GM12892 (cell line): ENCODE measurements around the gene SCAMP4. TPM values are rescaled to one million over a fixed set of nuclear protein-coding genes. Genes with fewer than 3 reads are reported as not detected.
A peak's percentile ranks its signal among the peaks of the same experiment; 100 is the strongest.

ENCODE experiments used
- DNase-seq: peaks from one replicate; pipeline ENCODE4 v3.0.0; 2011; ENCODE audit not compliant: insufficient read length
- FAIRE-seq: peaks from 2 replicates; lab custom pipeline; 2011; peaks lifted over from hg19 to GRCh38; lab: Jason Lieb, UNC
- POLR2A ChIP-seq: IDR thresholded peaks from 2 replicates; pipeline ENCODE4 v1.6.1; 2011; ENCODE audit warnings: low read depth, low read length, control low read depth
- POLR2AphosphoS5 ChIP-seq: IDR thresholded peaks from 2 replicates; pipeline ENCODE4 v1.6.1; 2011; ENCODE audit warnings: low read depth, low read length, control low read depth
- TAF1 ChIP-seq: IDR thresholded peaks from 2 replicates; pipeline ENCODE4 v1.6.1; 2011; ENCODE audit warnings: low read depth, mild to moderate bottlenecking, control low read depth, low read length, borderline replicate concordance
- polyA plus RNA-seq: library from polyadenylated mRNA; unstranded; fragments of >200 nt; gene quantifications from one replicate; pipeline ENCODE4 v1.2.1, GENCODE V29; 2012; ENCODE audit warnings: missing spikeins, inconsistent platforms; ENCODE audit not compliant: missing spikeins

The SCAMP4 gene, protein sequence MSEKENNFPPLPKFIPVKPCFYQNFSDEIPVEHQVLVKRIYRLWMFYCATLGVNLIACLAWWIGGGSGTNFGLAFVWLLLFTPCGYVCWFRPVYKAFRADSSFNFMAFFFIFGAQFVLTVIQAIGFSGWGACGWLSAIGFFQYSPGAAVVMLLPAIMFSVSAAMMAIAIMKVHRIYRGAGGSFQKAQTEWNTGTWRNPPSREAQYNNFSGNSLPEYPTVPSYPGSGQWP
- polyA plus RNA-seq, result 7.2 TPM

DNA sequence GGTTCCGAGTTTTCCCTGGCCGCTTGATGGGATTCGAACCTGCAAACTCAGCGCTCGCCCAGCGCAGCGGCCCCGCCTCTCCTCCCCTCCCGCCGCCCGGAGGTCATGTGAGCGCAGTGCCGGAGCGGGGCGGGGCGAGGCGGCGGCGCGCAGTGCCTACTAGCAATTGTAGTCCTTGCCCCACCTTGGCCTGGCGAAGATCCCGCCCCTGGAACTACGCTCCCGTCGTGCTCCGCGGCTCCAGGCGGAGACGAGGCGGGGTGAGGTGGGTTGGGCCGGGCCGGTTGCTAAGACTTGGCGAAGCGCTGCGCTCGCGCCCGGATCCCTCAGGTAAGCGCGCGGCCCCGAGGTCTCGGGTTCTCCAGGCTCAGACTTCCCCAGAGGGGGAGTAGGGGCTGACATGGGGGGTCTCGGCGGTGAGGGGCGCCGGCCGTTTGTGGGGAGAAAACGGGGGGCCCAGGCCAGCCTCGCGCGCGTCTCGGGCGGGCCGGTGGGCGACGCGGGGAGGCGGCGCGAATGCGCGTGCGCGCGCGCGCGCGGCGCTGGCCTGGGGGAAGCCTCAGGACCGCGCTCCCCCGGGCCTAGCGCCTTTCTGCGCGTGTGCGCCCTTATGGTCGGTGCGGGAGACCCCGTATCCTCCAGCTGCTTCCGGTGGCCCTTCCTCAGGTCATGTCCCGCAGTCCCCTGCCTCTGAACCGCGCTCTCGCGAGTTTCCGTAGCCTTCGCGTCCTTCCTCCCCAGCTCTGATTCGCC lies at the start of gene SCAMP4, which contains the start of gene ADAT3:
Gene SCAMP4, plus strand, starts transcription at position 290 of the 753 bp plus-strand sequence. CDS start 9,621 bp downstream, outside the sequence.
Gene ADAT3, plus strand, starts transcription at position 290 of the 753 bp plus-strand sequence. CDS start 6,649 bp downstream, outside the sequence.
- peak; percentile 93 for DNase-seq
- FAIRE-seq, result peak; percentile 99
- peak; percentile 56; the same call in 1 of the 2 replicates for TF ChIP-seq POLR2A
- no peak for TF ChIP-seq POLR2AphosphoS5

DNA sequence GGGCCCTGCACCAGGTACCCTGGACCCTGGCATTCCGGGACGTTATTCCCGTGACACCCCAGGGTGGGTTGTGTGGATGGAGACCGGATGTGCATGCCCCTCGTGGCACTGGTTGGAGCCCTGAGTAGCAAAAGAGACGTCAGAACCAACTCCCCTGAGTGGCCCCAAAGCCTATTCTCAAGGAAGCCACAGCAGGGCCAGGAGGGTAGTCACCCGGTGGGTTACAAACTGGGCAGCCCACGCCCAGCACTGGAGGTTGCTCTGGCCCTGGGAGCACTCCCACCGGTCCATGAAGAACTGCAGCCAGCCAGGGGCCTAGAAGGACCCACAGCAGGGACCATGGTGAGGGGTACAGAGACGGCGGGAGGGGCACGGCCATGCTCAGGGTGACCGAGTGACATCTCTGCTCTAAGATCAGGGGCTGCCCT lies 49.4 kb upstream of the SCAMP4 start:
- DNase-seq (no peak), FAIRE-seq (no peak)
- TF ChIP-seq POLR2AphosphoS5 (no peak), TAF1 (no peak), POLR2A (no peak; the same call in 1 of the 2 replicates)

DNA sequence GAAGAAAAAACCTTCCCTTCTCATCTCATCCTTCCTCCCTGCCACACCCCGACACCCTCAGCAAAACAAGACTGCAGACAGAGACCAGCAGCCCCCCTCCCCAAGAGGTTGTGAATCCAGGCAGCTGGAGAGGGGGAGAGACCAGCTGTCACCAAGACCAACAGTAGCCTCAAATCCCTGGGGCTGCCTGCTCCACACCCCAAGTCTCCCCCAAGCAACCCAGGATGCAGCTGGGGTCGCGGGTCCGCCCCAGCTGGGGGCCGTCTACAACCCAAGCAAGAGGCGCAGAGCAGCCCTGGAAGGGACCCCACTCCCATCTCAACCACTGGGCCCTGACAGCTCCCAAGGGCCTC lies 48.9 kb upstream of the SCAMP4 start:
- FAIRE-seq, result no peak
- DNase-seq, result no peak
- TF ChIP-seq POLR2A, result no peak
- no peak for TF ChIP-seq TAF1
- no peak for TF ChIP-seq POLR2AphosphoS5

DNA sequence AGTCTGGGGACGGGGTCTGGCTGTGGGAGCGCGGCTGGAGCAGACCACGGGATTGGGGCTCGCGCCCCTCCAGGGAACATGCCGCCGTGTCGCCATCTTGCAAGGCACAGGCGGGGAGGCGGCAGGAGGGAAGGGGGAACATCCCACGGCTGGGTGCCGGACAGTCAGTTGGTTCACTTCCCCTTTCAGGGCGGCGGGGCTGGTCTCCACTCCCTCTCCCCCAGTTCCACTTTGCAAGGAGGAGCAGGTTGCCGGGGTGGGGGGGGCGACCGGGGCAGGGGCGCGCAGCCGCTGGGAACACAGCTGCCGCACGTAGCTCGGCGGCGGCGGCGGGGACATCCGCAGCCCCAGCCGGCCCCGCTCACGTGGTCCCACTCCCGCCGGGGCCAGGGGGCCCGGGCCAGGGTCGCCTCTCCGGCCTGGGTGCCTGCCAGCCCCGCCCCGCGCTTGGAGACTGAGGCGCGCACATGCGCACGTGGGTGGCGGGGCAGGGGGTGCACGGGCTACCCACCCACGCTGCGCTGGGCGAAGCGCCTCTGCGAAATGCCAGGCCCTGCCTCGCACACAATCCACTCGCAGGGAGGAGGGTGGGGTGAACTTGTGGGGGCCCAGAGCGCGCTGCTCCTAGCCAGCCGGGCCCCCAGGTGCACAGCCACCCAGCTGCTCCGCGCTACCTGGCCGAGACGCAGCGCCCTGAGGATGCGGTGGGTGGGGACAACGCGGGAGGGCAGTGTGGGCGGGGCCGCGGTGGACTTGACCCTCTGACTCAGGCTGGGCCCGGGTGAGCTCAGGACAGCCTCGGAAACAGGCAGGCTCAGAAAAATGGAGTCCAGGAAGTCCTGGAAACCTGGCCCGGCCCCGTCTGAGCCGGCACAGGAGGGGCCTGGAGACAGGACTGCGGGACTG lies 48.2 kb upstream of the SCAMP4 start:
- FAIRE-seq (peak; percentile 96), DNase-seq (peak; percentile 88)
- no peak; the same call in 1 of the 2 replicates for TF ChIP-seq POLR2A
- TF ChIP-seq POLR2AphosphoS5, result 0 out of 2 replicates have a peak, but pooled peaks have one; percentile 50
- 0 out of 2 replicates have a peak, but pooled peaks have one; percentile 16 for TF ChIP-seq TAF1

DNA sequence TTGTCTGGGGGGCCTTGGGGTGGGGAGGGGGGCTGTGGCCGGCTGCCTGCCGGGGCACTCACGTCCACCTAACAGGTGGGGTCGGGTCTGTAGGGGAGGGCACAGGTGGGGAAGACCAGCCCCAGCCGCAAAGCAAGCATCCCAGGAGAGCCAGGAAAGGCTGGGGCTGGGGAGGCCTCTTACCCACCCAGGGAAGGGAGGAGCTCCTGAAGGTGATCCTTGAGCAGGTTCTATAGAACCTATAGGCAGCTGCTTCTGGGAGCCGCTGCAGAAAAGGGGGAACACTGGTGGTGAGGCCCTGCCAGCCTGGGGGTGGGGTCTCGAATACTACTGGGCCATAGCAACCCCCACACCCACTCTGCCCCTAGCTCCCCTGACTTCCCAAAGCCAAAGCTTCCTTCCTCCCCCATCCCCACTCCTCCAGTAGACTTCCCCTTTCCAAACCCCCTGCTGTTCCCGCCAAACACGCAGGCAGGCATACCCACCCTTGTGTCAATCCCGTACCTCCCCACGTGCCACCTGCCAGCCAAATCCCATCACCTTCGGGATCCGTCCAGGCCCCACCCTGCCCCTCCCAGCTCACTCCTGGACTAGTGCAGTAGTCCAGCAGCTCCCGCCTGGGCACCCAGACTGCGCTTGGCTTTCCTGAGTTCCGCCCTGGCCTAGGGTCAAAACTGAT lies 47.4 kb upstream of the SCAMP4 start:
- FAIRE-seq, result peak; percentile 57
- DNase-seq, result no peak

DNA sequence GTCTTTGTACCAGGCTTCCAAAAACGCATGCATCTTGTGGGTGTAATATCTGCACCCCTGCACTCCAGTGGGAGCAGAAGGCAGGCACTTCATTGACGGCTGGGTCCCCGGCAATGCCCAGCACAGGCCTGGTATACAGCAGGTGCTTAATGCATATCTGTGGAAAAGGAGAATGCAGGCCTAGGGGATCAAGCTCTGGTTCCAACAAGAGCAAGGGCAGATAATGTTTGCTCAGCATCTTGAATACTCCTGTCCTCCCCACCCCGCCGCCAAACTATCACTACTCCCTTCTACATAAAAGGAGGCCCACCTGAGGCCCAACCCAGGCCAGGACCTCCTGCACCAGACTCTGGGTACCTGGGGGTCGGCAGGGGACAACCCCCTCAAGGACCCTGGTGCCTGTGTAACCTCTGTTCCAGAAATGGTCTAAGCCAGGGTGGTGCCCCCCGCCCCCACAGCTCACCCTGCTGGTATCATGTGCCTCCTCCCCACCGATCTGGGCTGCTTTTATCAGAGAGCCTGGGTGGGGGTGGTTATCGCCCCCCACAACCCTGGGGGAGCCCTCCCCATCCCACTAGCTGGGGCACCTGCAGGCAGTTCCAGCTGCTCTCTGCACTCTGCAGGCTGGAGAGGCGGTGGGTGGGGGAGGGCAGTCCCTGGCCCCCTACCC lies 46.7 kb upstream of the SCAMP4 start:
- FAIRE-seq (peak; percentile 9), DNase-seq (no peak)
- TF ChIP-seq POLR2A, result no peak
- no peak for TF ChIP-seq POLR2AphosphoS5
- TF ChIP-seq TAF1, result no peak

More for the DNA sequence above, 47.4 kb upstream of the SCAMP4 start:
- TF ChIP-seq POLR2A (no peak), POLR2AphosphoS5 (no peak), TAF1 (no peak)

DNA sequence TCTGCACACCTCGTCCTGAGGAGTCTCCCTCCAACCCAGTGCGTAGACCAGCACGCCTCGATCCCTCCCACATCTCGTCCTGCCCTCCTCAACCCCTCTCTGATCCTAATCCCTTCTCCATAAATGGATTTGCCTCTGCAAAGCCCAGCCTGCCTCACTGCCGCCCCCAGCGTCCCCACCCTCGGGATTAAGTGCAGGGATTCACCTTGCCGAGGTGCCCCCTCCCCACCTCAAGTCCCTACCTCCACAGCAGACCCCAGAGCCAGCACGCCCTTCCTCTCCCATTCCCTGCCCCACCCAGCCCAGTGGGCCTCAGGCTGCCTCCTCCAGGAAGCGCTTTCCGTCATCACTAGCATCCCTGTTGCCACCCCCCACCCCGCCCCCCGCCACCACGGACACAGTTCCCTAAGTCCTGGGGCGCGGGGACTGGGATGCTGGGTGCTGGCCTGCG lies 45.8 kb upstream of the SCAMP4 start:
- FAIRE-seq (no peak), DNase-seq (no peak)
- TF ChIP-seq POLR2AphosphoS5 (no peak), TAF1 (no peak), POLR2A (no peak)

DNA sequence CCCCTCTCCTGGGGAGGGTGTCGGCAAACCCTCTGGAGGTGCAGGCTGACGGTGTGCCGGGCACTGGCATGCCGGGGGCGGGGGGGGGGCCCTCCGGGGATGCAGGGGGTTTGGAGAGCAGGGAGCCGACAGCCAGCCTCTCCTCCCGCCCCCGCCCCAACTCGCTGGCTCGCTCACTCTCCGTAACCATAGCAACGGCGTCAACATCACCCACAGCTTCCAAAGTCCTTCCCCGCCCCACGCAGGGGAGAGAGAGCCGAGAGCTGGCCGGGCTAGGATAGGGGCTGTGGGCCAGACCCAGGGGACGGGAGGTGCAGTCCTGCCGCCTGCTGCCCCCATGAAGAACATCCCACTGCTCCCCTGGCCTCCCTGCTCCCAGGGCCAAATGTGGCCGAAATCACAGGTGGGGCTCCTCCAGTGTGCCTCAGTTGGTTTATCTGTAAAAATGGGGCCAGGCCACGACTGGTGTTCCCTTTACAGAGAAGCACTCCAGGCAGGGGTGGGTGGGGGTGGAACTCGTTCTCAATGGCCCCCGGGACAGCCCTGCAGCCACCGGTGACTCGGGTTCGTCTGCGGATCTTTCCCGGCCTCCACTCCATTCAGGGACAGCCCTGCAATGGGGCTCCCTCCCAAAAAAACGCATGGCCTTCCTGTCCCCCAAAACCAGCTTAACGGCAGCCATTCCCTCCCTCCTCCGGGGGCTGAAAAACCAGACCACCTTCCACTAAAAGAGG lies 45.0 kb upstream of the SCAMP4 start:
- DNase-seq, result no peak
- FAIRE-seq, result no peak
- TF ChIP-seq TAF1 (no peak), POLR2A (no peak), POLR2AphosphoS5 (no peak)

DNA sequence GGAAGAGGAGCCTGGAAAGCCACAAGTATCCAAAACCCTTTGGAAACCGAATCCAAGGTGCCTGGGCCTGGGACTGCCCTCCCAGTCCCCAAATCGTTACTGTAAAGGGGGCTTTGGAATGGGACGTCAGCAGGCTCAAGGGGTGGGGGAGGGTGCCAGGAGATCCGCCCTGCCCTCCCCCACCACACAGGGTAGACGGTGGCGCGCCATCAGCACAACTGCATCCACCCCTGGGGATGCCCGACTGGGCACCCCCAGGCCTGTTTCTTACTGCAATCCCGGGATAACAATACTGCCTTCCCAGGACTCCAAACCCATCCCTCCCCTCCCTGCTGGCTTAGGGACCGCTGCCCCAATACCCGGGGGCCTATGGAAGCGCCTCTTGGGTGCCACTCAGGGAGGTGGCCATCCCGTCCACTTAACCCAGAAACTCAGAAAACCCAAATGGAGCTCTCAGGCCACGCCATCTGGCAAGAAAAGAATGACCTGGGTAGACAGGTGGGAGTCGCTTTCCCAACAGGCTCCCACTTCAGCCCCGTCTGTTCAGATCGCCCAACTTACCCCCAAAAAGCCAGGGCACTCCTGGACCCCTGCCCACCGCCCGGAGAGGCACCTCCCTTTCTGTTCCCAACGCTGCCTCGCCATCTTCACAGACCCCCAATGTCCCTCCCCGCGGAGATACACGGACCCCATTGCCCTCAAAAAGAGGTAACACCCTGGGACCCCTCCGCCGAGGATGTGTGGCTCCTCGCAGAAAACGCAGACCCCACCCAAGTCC lies 44.2 kb upstream of the SCAMP4 start:
- DNase-seq, result no peak
- no peak for TF ChIP-seq POLR2AphosphoS5
- TF ChIP-seq TAF1, result no peak
- TF ChIP-seq POLR2A, result no peak

More for the DNA sequence above, 44.2 kb upstream of the SCAMP4 start:
- no peak for FAIRE-seq
